Measurements from ENCODE around the gene NAV3. TPM values are rescaled to one million over a fixed set of nuclear protein-coding genes. Genes with fewer than 3 reads are reported as not detected.

The NAV3 gene
- total RNA-seq, 1 donor from 2014 or later, result 8.7 TPM

DNA sequence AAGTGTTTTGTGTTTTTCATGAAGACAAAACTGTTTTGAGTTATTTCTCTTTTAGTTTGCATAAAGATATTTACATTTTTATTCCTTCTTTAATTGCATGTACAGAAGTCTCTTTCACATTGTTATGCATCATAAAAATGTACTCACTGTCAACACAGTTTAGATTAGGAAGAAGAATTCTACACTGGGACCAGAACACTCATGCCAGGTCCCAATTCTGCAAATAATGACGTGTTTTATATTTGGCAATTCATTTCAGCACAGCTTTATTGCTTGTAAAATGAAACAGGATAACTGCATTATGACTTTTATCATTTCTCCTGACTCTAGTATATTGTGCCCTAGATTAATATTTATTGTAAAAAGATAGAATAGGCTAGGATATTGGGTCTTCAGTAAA is 369.2 kb downstream of the NAV3 start:
- Histone ChIP-seq H3K9me3 (no peaks in the 10 kb centered on the region), H3K4me3 (no peak overlapping the region), H3K27me3 (ENCODE audit: low read depth) (no peaks in the 10 kb centered on the region), H3K27ac (no peak overlapping the region), H3K4me1 (no peaks in the 10 kb centered on the region), H3K36me3 (no peaks in the 10 kb centered on the region)
- TF ChIP-seq, protein P1, sequence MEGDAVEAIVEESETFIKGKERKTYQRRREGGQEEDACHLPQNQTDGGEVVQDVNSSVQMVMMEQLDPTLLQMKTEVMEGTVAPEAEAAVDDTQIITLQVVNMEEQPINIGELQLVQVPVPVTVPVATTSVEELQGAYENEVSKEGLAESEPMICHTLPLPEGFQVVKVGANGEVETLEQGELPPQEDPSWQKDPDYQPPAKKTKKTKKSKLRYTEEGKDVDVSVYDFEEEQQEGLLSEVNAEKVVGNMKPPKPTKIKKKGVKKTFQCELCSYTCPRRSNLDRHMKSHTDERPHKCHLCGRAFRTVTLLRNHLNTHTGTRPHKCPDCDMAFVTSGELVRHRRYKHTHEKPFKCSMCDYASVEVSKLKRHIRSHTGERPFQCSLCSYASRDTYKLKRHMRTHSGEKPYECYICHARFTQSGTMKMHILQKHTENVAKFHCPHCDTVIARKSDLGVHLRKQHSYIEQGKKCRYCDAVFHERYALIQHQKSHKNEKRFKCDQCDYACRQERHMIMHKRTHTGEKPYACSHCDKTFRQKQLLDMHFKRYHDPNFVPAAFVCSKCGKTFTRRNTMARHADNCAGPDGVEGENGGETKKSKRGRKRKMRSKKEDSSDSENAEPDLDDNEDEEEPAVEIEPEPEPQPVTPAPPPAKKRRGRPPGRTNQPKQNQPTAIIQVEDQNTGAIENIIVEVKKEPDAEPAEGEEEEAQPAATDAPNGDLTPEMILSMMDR (IDR thresholded peaks at IDR 0.05), result no peak
- intact Hi-C loops (cut with DNase I), result no loop called here
- ATAC-seq (no peak), DNase-seq (no peak)

DNA sequence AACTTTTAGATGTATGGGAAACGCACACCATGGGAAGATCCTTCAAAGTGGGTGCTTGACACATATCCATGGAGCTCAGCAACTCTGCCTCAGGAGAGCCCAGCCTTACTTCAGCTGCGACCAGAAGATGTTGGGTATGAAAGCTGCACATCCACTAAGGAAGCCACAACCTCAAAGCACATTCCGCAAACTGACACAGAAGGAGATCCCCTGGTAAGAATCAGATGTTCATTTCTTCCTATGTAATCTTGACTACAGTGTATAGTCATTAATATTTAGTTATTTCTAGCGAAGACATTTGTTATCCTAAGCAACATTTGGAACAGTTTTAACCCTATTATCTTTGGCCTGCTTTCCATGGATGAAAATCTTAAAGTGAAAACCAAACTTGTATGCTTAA is 374.2 kb downstream of the NAV3 start:
- ATAC-seq (no peak), DNase-seq (no peak)
- TF ChIP-seq, protein P1 (IDR thresholded peaks at IDR 0.05), result no peak
- intact Hi-C loops (cut with DNase I), result no loop called here
- H3K27ac ChIP-seq, result no peak overlapping the region
- H3K36me3 ChIP-seq, result no peaks in the 10 kb centered on the region
- no peaks in the 10 kb centered on the region for H3K27me3 ChIP-seq (ENCODE audit: low read depth)
- H3K4me1 ChIP-seq, result no peaks in the 10 kb centered on the region
- H3K4me3 ChIP-seq, result no peak overlapping the region
- no peaks in the 10 kb centered on the region for H3K9me3 ChIP-seq

DNA sequence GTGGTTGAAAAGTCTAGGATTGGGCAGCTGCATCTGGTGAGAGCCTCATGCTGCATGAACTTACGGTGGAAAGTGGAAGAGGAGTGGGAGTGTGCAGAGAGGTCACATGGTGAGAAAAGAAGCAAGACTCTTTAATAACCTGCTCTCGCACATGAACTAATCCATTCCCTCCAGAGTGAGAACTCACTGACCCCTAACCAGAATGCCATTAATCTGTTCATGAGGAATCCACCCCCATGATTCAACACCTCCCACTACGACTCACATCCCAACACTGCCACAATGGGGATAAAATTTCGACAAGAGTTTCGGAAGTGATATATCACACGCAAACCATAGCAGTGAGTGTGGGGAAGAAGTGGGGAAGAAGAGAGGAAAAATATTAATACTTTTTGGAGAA is 377.4 kb downstream of the NAV3 start:
- no peak for DNase-seq
- Histone ChIP-seq H3K27ac (no peak overlapping the region), H3K4me1 (no peaks in the 10 kb centered on the region), H3K27me3 (ENCODE audit: low read depth) (no peaks in the 10 kb centered on the region), H3K36me3 (no peaks in the 10 kb centered on the region), H3K4me3 (no peak overlapping the region), H3K9me3 (no peaks in the 10 kb centered on the region)
- intact Hi-C loops (cut with DNase I), result no loop called here
- TF ChIP-seq, protein P1 (IDR thresholded peaks at IDR 0.05), result no peak
- ATAC-seq, result no peak

DNA sequence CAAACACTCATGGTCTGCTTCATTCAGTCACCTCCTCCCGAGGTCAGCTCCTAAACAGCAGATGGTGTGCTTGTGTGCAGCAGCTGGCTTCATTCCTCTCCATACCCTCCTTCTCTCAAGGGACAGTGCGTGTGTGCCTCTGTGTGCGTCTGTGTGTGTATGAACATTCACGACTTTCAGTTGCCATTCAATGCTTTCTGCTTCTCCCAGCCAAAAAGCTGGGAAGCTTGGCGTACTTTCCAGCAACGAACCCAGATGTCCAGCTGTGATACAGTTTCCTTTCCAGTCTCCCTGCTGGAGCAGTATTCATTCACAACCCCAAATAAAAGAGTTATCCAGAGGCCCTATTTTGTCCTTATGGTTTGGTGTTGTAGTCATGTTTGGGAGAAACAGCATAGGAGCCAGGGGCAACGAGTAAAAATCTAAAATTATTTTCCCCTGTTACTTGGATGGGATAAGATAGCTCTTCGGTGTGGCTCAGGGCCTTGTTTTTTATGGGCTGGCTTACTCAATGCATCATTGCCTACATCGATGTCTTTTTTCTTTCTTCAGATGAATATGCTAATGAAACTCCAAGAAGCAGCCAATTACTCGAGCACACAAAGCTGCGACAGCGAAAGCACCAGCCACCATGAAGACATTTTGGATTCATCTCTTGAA is 379.3 kb downstream of the NAV3 start:
- no peak for ATAC-seq
- H3K4me1 ChIP-seq, result no peaks in the 10 kb centered on the region
- TF ChIP-seq, protein P1 (IDR thresholded peaks at IDR 0.05), result no peak
- no peak overlapping the region for H3K4me3 ChIP-seq
- H3K9me3 ChIP-seq, result no peaks in the 10 kb centered on the region
- no peaks in the 10 kb centered on the region for H3K36me3 ChIP-seq
- DNase-seq, result no peak
- intact Hi-C loops (cut with DNase I), result no loop called here
- H3K27ac ChIP-seq, result no peak overlapping the region
- H3K27me3 ChIP-seq (ENCODE audit: low read depth), result no peaks in the 10 kb centered on the region

DNA sequence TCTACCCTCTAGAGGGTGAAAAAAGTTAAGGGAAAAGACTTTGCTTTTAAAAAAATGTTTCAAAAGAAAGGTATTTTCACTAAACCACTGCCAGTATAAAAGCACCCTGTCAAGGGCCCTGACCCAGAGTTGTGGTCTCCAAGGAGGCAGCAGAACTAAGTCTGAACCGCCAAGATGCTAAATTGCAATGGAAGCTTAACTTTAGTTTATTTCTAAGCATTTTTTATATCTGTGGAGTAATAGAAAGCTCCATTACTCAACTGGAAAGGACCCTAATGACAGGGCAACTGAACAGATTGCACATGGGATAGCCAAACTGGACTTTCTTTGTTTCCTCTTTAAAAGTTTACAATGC is 379.8 kb downstream of the NAV3 start:
- Histone ChIP-seq H3K4me1 (no peaks in the 10 kb centered on the region), H3K4me3 (no peak overlapping the region), H3K9me3 (no peaks in the 10 kb centered on the region), H3K27me3 (ENCODE audit: low read depth) (no peaks in the 10 kb centered on the region), H3K27ac (no peak overlapping the region), H3K36me3 (no peaks in the 10 kb centered on the region)
- ATAC-seq (no peak), DNase-seq (no peak)
- intact Hi-C loops (cut with DNase I), result no loop called here
- TF ChIP-seq, protein P1 (IDR thresholded peaks at IDR 0.05), result no peak
